Ishikawa (cell line): Measurements from ENCODE around the gene RABEP2.

ENCODE experiments used
- CEBPB ChIP-seq: IDR thresholded peaks from 2 replicates; pipeline ENCODE4 v1.6.1; 2012
- CREB1 ChIP-seq: IDR thresholded peaks from 2 replicates; pipeline ENCODE4 v1.6.1; 2012; ENCODE audit warnings: low read depth
- EGR1 ChIP-seq: IDR thresholded peaks from 2 replicates; pipeline ENCODE4 v1.6.1; 2012
- EP300 ChIP-seq: IDR thresholded peaks from 2 replicates; pipeline ENCODE4 v1.6.1; 2012; ENCODE audit warnings: borderline replicate concordance
- FOXM1 ChIP-seq: IDR thresholded peaks from 2 replicates; pipeline ENCODE4 v1.6.1; 2012; ENCODE audit warnings: low read depth, borderline replicate concordance
- MAX ChIP-seq: IDR thresholded peaks from 2 replicates; pipeline ENCODE4 v1.6.1; 2012
- NFIC ChIP-seq: IDR thresholded peaks from 2 replicates; pipeline ENCODE4 v1.6.1; 2012
- RAD21 ChIP-seq: IDR thresholded peaks from 2 replicates; pipeline ENCODE4 v1.6.1; 2012; ENCODE audit warnings: low read depth
- REST ChIP-seq: IDR thresholded peaks from 2 replicates; pipeline ENCODE4 v1.6.1; 2012; ENCODE audit warnings: low read depth, mild to moderate bottlenecking
- TAF1 ChIP-seq: IDR thresholded peaks from 2 replicates; pipeline ENCODE4 v1.6.1; 2012; ENCODE audit warnings: low read depth, mild to moderate bottlenecking
- TCF12 ChIP-seq: IDR thresholded peaks from 2 replicates; pipeline ENCODE4 v1.6.1; 2012; ENCODE audit warnings: low read depth
- TEAD4 ChIP-seq: IDR thresholded peaks from 2 replicates; pipeline ENCODE4 v1.6.1; 2012
- USF1 ChIP-seq: IDR thresholded peaks from 2 replicates; pipeline ENCODE4 v1.6.1; 2012
- YY1 ChIP-seq: IDR thresholded peaks from 2 replicates; pipeline ENCODE4 v1.6.1; 2012; ENCODE audit warnings: low read depth
- ZBTB7A ChIP-seq: IDR thresholded peaks from 2 replicates; pipeline ENCODE4 v1.6.1; 2012; ENCODE audit warnings: low read depth

Gene RABEP2

GRCh38 chr16:28923231-28923587 lies 1.8 kb downstream of the RABEP2 start:
- TF ChIP-seq EGR1 (no peak), CREB1 (no peak), ZBTB7A (no peak), YY1 (no peak)

- TF ChIP-seq TCF12 (no peak), USF1 (no peak), ZBTB7A (no peak), TEAD4 (no peak), EP300 (no peak), CREB1 (no peak), MAX (no peak)
These were observed 6.3 kb downstream of the RABEP2 start for GRCh38 chr16:28918698-28919097.

GRCh38 chr16:28917095-28917494 lies 7.9 kb downstream of the RABEP2 start:
- TF ChIP-seq REST = no peak
- no peak for TF ChIP-seq RAD21
- TF ChIP-seq ZBTB7A = no peak

- TF ChIP-seq TAF1 (no peak), TCF12 (no peak), USF1 (no peak), EGR1 (no peak), FOXM1 (no peak), REST (no peak)
These were observed 9.9 kb downstream of the RABEP2 start for GRCh38 chr16:28915181-28915580.

GRCh38 chr16:28913946-28914724 lies 10.9 kb downstream of the RABEP2 start:
- TF ChIP-seq EGR1 (no peak), USF1 (no peak), NFIC (no peak), TEAD4 (no peak)

- TF ChIP-seq FOXM1 = no peak
These were observed 12.5 kb downstream of the RABEP2 start for GRCh38 chr16:28912558-28912957.

GRCh38 chr16:28910086-28911031 lies 14.7 kb downstream of the RABEP2 start:
- no peak for TF ChIP-seq EP300
- TF ChIP-seq EGR1 = no peak
- no peak for TF ChIP-seq TAF1
- no peak for TF ChIP-seq USF1
- TF ChIP-seq CEBPB = no peak
- no peak for TF ChIP-seq TCF12
- no peak for TF ChIP-seq TEAD4
- no peak for TF ChIP-seq RAD21
- no peak for TF ChIP-seq MAX
- no peak for TF ChIP-seq YY1
- TF ChIP-seq ZBTB7A = no peak
